Esophagus muscularis mucosa (tissue), 4 donors: Measurements from ENCODE around the gene ARHGAP23.

Experiments used
- EP300 ChIP-seq: sonication (generic); formaldehyde crosslinking; IDR thresholded peaks from one replicate; pipeline ENCODE4 v1.6.1; 2017; ENCODE audit warnings: antibody characterized with exemption
- POLR2A ChIP-seq: fragments of 450-650 bp; IDR thresholded peaks from one replicate; pipeline ENCODE4 v1.6.1; 2017; ENCODE audit warnings: antibody characterized with exemption, moderate library complexity, mild to moderate bottlenecking, low read depth
- POLR2AphosphoS5 ChIP-seq, 2 donors: sonication (generic); formaldehyde crosslinking; IDR thresholded peaks; one replicate each; pipeline ENCODE4 v1.6.1; 2017; ENCODE audit warnings: antibody characterized with exemption in 2 of 2
- TF ChIP-seq, protein P1 (sequence below), 3 experiments: fragments of 200-600 bp in 2 of 3; fragments of 450-650 bp in 1 of 3; sonication (generic) in 2 of 3; IDR thresholded peaks; one replicate each; pipeline ENCODE4 v1.5.1; 2017 to 2019; ENCODE audit warnings: antibody characterized with exemption in 3 of 3, mild to moderate bottlenecking in 2 of 3, moderate library complexity in 1 of 3

DNA sequence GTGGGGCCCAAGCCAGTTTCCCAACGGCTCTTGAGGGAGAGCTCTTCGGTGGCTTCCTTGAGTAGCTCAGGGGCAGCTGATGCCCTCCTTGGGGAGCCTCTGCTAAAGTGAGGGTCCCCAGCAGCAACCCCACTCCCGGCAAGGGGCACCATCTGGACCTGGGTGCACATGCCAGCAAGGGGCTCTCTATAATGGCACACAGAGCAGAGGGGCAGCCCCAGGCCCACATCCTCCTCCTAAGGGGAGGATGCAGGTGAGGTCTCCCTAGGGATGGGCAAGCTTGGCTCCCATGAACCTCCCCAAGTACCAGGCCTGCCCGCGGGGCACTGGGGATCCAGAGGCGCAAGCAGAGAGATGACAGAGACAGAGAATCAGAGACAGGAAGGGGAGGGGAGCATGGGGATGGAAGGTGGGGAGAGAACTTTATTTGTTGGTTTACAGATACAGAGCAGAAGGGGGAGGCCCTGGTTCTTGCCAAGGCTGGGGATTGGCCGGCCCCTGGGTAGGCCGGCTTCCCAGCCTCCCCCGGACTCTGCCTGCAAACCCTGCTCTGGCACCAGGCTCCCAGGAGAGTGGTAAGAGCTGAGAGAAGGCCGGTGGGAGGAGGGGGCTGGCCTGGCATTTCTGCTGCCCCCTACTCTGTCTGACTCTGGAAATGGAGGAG, 116.0 kb downstream of the ARHGAP23 start:
- TF ChIP-seq, protein P1, sequence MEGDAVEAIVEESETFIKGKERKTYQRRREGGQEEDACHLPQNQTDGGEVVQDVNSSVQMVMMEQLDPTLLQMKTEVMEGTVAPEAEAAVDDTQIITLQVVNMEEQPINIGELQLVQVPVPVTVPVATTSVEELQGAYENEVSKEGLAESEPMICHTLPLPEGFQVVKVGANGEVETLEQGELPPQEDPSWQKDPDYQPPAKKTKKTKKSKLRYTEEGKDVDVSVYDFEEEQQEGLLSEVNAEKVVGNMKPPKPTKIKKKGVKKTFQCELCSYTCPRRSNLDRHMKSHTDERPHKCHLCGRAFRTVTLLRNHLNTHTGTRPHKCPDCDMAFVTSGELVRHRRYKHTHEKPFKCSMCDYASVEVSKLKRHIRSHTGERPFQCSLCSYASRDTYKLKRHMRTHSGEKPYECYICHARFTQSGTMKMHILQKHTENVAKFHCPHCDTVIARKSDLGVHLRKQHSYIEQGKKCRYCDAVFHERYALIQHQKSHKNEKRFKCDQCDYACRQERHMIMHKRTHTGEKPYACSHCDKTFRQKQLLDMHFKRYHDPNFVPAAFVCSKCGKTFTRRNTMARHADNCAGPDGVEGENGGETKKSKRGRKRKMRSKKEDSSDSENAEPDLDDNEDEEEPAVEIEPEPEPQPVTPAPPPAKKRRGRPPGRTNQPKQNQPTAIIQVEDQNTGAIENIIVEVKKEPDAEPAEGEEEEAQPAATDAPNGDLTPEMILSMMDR (IDR thresholded peaks at IDR 0.05) = no peak
- no peak for TF ChIP-seq POLR2A
- TF ChIP-seq POLR2AphosphoS5 (IDR thresholded peaks at IDR 0.05) = no peak
- no peak for TF ChIP-seq EP300
